Bone marrow (tissue), 2 donors: ENCODE results near the gene RHBDF2.

Experiments used
- DNase-seq, 2 donors: peaks; one replicate each; lab custom pipeline; 2025; lab: John Stamatoyannopoulos, UW

Gene RHBDF2

DNA sequence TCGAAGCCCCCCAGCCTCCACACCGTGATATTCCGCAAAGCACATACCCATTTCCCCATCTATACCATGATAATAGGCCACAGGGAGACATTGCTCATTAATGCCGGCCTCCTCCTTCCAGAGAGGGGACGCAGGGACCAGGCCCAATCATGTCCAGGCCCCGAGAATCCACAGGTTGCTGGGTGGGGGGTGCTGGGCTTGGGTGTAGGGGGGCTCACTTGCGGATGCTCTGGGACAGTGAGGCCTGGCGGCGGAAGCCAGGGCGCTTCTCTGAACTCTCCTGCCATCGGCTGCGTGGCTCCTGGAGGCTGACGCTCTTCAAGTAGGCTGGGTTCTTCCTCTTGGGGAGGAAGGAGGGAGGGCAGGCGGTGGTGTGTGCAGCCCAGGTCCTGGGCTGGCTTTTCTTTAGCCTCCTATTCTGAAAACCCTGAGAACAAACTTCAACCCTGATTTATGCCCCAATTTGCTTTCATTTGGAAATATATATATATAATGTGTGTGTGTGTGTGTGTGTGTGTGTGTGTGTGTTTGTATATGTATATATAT, 21.6 kb downstream of the RHBDF2 start:
- peak in 1 of 2 donors; percentile 9 for DNase-seq

DNA sequence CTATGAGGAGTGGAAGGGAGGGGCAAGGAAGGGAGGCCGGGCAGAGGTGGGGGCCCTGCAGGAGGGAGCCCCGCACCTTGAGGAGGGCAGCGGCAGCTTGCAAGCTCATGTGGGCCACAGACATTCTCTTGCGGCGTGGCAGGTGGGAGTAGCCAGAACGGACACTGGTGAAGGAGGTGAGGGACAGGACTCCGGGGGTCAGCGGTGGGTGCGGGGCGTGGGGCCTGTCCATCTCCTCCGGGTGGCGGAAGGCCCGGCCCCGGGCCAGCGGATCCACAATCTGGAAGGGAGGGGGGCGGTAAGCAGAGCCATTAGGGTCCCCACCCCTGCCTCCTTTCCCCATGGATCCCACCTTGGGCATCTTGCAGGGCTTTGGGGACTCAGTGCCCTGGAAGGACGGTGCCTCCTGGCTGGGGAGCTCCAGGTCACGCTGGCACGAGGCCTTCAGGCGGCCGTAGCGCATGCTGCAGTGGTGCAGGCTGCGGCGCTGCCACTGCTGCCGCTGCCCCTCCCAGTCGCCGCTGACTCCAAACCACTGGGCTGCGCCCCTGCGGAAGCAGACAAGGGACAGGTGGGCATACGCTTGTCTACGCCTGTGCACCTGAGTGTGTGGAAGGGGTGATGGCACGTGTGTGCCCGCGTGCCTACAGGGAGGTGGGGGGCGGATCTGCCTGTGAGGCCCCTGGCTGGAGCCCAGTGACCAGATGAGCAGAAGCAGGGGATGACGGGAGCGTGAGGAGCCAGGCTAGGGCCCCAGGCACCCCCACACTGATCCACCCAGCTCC, 22.3 kb downstream of the RHBDF2 start:
- no peak for DNase-seq

DNA sequence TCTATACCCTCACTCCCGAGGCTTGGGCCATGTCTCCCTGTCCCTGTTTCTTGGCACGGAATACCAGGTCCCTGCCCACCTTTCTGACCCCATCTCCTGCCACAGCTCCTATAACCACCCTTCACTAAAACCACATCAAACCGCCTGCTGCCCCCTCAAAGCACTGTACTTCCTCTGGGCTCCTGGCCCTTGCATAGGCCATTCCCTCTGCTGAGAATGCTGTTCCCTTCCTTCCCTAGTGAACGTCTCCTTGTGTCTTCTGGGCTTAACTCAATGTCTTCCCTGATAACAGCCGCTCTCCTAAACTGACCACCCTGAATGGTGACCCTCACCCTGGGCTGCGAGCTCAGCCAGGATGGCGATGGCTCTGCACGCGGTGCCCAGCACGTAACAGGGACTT, 23.1 kb downstream of the RHBDF2 start:
- DNase-seq, result no peak

DNA sequence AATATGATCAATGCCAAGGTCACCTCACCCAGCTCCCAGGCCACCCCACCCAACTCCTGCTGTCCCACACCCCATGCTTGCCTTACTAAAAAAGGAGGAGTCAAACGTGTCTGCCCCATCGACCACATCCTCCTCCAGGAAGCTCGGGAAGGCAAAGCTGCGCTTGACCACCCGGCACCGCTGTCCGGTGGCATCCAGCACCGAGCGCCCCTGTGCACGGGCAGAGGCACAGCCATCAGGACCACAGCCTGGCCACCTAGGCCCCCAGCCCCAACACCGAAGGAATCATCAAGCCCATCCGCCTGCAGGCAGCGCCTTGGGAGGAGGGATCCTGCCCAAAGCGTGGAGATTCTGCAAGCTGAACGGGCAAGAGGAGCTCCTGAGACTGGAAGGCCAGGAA, 23.6 kb downstream of the RHBDF2 start:
- no peak for DNase-seq

DNA sequence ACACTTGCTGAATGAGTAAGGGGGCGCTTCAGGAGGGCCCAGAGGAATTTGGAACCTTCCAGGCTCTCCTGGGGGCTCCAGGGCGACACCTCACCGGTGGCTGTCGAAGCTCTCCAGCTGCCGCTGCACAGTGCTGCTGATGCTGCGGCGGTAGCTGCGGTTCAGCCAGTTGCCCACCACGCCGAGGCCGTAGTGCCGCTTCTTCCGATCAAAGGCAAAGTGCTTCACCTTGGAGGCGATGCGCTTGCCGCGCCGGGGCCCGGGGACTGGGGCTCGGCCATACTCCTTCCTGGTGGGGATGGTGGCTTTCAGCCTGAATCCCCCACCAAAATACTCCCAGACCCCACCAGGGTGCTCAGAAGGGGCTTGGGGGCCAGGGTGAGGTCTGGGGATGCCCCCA, 24.5 kb downstream of the RHBDF2 start:
- no peak for DNase-seq

DNA sequence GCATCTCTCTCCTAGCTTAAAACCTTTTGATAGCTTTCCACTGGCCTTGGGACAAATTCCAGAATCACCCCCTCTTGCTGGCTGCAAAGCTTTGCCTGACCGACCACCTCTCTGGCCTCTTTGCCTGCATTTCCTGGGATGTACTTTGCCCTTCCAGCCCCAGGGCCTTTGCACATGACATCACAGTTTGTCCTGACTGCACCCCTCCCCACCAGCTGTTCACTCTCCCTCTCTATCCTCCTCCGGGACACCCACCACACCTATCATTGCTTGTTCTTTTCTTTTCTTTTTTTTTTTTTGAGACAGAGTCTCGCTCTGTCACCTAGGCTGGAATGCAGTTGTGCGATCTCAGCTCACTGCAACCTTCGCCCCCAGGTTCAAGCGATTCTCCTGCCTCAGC, 25.9 kb downstream of the RHBDF2 start:
- no peak for DNase-seq

DNA sequence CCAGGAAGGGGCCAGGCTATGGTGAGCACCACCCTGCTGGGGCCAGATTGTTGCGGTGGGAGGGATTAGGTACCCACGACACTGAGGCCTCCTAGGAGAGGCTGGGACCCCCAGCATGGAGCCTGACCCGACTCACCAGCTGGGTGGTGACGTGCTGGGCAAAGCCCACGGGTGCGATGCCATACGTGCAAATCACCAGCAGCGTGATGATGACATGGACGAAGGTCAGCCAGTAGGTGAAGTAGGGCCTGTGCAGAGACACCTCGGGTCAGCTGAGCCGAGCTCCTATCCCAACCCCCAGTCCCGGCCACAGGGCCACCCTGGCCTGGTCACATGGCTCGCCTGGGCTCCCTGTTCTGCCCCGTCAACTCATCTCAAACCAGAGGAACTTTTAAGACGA, 26.3 kb downstream of the RHBDF2 start:
- no peak for DNase-seq

DNA sequence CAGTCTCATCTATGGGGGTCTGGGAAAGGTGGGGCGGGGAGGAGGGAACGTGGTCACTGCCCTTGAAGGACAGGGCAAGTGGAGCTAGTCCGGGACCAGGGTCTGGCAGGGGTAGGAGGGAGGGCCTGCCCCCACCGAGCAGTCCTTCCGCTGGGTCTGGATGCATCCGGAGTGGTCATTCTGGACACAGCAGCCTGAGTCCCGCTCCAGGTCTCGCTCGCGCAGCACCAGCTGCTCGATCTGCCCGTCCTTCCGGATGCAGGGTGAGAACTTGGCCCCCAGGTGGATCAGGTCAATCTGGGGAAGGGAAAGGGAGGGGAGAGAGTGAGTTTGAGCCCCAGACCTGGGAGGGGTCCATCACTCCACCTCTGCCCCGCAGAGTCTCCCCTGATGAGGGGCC, 27.0 kb downstream of the RHBDF2 start:
- DNase-seq, result no peak

DNA sequence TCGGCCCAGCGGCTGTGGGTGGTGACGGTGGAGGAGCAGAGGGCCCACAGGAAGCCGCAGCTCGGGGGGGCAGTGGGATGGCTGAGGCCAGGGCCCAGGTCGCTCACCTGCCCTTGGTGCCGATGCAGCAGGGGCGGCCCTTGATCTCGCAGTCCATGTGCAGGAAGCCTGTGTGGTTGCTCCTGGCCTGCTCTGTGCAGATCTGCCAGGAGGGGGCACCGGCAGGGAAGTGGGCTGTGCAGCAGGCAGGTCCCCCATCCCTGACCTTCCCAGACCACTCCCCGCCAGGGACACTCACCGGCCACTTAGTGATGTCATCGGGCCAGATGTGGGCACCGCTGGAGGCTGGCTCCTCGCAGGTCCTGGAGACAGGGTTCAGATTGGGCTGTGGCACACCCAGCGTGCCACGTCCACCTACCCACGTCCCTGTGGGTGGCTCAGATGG, 27.7 kb downstream of the RHBDF2 start:
- no peak for DNase-seq

DNA sequence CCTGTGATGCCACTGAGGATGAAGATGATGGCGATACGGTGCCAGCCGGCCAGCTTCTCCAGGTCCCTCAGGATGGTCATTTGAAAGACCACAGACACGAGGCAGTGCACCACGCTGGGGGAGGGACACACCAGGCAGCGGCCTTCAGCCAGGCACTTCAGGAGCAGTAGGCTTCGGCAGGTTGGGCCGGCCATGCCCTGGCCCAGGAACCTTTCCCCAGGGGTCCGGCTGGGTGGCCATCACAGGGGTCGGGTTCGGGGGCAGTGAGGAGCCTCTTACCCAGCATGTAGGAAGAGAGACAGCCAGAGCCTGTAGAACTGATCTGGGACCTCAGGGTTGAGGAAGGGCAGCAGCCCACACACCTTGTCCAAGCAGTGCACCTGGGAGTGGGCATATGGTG, 28.5 kb downstream of the RHBDF2 start:
- no peak for DNase-seq

DNA sequence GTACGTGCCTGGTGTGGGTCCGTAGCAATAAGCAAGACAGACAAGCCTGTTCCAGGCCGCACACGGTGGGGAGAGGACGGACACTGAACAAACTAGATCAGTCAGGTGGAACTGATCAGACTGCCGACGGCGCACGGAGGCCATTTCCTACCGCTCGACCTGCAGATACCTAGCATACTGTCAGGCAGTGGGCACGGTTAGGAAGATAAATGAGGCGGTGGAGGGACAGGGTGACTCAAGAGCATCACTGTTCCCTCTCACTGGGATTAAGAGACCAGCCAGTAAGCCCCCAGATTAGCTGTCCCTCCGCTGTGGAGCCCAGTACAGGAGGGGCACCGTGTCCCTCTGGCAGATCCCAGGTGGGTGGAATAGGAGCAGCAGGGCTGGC, 29.0 kb downstream of the RHBDF2 start:
- DNase-seq, result no peak

DNA sequence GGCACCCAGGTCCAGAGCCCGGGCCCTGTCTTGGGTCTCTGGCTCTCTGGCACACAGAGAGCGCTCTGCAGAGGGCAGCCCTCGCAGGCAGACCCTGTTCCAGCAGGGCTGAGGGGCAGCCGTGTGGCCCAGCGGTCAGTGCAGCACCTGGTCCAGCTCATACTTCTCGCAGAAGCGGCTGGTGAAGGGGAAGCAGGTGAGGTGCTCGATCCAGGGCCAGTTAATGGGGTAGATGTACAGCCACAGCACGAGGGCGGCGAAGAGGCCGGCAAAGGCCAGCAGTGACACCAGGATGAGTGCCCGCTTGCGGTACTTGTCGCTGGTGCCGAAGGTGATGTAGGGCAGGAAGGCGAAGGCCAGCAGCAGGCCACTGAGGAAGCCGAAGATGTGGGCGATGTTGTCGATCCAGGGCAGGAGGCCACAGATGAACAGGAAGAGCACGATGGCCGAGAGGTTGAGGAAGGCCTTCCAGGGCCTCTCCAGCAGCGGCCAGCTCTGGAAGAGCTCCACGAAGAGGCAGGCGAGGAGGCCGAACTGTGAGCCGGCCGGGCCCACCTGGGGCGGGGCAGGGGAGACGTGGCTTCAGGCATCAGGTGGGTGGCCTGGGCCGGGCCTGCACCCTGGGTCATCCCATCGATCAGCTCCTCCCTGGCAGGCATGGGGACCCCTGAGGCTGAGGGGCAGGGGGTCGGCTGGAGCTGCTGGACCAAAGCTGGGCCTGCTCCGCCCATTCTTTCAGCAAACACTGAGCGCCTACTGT, 29.5 kb downstream of the RHBDF2 start:
- DNase-seq, result no peak

DNA sequence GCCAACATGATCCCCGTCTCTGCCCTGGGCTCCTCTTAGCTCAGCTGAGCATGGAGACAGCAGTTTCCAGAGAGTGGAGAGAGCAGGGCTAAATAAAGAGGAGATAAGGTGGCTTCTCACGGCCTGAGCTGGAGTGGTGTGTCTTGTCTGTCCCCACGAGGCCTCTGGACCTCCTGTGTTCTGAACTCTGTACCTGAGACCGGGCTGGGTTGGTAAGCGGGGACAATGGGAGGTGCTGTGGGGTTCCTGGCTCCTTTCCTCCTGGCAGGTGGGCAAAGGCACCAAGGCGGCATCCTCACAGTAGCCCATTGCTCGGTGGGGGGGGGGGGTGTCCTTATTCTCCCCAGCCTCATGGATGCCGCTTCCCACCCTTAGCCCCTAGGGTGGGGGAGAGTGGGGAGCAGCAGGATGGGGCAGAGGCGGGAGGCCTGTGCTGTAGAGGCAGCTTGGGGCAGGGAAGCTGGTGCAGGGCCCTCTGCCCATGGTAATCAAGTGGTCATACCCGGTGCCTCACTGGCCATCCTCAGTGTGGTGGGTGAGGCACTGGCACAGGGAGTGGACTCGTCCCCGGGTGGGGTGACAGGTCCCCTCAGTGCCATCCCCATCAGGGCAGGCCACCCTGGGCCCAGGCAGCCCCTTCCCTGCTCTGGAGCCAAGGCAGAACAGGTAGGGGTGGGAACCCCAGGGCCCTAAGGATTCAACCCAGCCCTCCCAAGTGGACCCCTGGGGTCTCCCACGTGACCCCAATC, 31.1 kb downstream of the RHBDF2 start:
- DNase-seq, result no peak

DNA sequence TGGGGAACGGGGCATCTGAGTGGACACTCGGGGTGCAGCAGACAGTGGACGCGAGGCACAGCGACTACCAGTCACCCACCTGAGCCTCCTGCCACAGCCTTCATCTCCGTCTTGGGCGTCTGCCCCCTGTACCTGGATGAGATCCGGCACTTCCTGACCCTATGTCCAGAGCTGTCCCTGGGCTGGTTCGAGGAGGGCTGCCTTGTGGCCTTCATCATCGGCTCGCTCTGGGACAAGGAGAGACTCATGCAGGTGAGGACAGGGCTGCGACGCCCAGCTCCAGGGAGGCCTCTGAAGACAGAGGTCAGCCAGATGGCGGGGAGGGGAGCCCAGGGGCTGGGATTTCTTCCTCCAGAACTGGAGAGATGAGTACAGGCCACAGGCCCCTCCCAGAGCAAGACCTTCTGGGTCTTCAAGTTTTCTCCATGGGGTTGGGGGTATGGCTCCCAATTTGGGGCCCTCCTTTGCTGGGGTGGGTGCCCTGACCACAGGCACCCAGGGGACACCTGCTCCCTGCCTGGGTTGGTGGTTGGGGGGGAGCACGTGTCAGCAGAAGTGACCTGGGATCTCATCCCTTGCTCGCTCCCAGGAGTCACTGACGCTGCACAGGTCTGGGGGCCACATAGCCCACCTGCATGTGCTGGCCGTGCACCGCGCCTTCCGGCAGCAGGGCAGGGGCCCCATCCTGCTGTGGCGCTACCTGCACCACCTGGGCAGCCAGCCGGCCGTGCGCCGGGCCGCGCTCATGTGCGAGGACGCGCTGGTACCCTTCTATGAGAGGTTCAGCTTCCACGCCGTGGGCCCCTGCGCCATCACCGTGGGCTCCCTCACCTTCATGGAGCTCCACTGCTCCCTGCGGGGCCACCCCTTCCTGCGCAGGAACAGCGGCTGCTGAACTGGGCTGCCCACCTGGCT, 31.9 kb downstream of the RHBDF2 start:
- no peak for DNase-seq

DNA sequence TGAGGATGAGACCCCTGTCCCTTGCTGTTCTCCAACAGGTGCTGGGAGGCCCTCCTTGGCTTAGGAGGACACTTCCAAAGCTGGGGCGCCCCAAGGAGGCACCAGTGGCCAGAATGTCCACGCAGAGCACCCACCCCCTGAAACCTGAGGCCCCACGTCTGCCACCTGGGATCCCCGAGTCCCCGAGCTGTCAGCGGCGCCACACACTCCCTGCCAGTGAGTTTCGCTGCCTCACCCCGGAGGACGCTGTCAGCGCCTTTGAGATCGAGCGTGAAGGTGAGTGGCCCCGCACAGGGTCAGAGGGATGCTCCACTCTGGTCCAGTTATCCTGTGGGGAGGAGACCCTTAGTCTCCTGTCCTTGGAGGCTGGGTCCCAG, 32.6 kb downstream of the RHBDF2 start:
- DNase-seq, result no peak

DNA sequence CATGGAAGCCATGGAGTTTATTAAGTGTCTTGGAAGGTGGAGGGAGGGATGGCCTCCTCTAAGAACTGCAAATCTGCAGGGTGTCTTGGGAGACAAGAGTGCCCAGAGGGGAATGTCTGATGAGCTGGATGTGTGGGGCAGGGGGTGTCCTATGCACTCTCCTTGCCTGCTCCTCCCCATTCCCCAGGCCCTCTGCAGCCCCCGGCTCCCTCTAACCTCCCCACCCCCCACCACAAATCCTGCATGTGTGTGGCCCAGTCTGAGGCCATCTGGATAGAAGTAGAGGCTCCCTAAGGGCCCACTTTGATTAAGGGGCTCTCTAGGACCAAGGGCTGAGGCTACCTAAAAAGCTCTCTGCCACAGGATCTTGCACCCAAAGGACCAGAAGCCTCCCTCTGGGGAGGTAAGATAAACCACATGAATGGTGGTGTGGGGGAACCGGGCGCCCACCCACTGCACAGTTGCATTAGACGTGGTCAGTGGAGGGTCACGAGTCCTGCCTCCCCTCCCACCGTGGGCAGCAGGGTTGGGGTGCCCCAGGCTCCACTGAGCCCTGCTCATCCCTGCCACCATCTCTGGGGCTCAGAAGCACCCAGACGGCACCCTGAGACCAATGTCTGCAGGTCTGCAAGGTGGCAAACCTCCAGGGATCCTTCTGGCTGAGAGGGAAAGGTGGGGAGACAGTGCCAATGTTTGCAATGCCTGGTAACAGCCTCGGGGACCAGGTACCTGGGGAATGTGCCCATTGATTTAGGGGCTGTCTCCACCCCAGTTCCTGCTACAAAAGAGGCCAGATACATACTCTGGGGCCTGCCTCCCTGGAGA, 33.2 kb downstream of the RHBDF2 start:
- no peak for DNase-seq

DNA sequence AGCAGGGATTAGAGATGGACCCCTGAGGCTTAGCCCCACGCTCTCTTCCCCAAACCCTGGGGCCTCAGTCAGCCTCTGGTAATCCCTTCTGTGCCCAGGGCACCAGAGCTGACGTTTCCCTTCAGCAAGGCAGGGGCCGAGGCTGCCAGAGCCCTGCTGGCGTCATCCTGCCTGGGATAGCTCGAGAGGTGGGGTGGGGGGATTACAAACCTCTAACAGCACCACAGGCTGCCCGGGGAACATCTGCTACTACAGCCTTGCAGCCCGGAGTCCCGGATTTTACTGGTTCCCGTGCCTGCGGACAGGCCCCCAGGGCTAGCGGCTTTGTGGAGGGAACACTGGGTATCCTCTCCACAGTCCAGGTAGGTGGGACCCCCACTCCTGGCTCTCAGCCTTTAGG, 33.9 kb downstream of the RHBDF2 start, which contains the start of gene AANAT:
AANAT (plus strand) TSS at position 238 of the 400 bp plus-strand sequence. CDS start 1,144 bp downstream, outside the sequence.
- DNase-seq, result no peak

DNA sequence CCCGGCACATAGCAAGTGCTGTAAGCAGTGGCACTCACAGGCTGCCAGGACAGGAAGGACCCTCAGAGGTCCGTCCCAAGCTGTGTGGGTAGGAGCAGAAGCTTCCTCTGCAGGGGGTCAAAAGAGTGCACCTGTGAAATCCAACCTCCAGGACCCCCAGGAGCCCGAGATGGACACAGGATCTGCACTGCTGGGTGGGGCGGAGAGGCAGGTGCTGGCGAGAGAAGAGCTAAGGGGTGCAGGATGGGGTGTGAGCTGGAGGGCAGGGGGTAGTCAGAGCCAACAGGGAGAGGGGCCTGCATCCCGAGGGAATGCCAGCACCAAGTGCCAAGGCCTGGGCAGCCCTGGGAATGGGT, 34.5 kb downstream of the RHBDF2 start:
- no peak for DNase-seq

DNA sequence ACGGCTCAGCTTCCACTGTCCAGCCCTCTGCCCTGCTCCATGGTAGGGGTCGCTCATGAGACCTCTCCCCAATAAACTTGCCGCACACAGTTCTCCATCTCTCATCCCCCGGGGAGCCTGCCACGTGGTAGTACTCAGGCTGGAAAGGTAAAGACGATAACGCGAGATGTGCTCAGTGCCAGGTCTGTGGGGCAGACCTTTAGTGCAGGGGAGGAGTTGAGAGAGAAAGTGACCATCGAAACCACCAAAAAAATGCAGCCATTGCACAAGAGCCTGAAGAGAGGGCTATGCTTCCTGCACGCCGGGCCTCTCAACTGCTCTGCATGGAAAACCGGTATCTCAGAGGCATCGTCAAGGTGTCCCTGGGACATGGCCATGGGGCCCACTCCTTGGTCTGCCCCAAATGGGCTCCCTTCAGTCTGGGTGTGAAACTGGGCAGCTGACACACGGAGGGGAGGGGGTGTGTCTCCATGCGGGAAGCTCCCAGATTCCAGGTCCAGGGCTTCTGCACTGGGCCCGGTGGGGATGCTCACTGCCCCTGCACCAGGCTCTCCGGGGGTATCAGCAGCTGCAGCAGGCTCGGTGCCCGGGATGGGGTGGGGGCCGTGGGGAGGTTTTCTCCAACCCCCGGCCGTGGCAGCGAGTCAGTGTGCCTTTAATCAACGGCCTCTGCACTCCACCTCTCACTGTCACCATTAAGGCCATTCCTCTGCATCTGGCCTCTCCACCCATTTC, 38.5 kb downstream of the RHBDF2 start:
- no peak for DNase-seq
